ENCODE results near the gene SPATA6. TPM values are rescaled to one million over a fixed set of nuclear protein-coding genes. Genes with fewer than 3 reads are reported as not detected.
"Not testable (repeated sequence)": the region's sequence is repeated elsewhere in the genome, so short reads cannot be mapped to it uniquely, and the experiment has no call there.

The SPATA6 gene
- total RNA-seq, 1 donor from 2014 or later, result 7.5 TPM

- DNase-seq (ENCODE audit: low spot score) (no peak), ATAC-seq (no peak)
Measured at GRCh38 chr1:48371598-48371997, 100.4 kb downstream of the SPATA6 start.

- ATAC-seq (no peak), DNase-seq (ENCODE audit: low spot score) (no peak)
Measured at GRCh38 chr1:48362901-48363300, 109.1 kb downstream of the SPATA6 start.

- no peak for ATAC-seq
- no peak for DNase-seq (ENCODE audit: low spot score)
Measured at GRCh38 chr1:48356901-48357300, 115.1 kb downstream of the SPATA6 start.

- ATAC-seq, result no peak
- no peak for DNase-seq (ENCODE audit: low spot score)
Measured at GRCh38 chr1:48344373-48344772, 127.6 kb downstream of the SPATA6 start.

- ATAC-seq, result no peak
Measured at GRCh38 chr1:48341221-48341620, 130.8 kb downstream of the SPATA6 start.

GRCh38 chr1:48338257-48338656 is 133.7 kb downstream of the SPATA6 start:
- ATAC-seq (no peak), DNase-seq (ENCODE audit: low spot score) (no peak)

More at GRCh38 chr1:48341221-48341620, 130.8 kb downstream of the SPATA6 start:
- DNase-seq (ENCODE audit: low spot score), result no peak

- ATAC-seq (no peak), DNase-seq (ENCODE audit: low spot score) (no peak)
Measured at GRCh38 chr1:48333316-48333715, 138.7 kb downstream of the SPATA6 start.

- DNase-seq (ENCODE audit: low spot score) (no peak), ATAC-seq (no peak)
Measured at GRCh38 chr1:48332115-48332514, 139.9 kb downstream of the SPATA6 start.

GRCh38 chr1:48329905-48330304 is 142.1 kb downstream of the SPATA6 start:
- DNase-seq (ENCODE audit: low spot score) (no peak), ATAC-seq (no peak)

- ATAC-seq (no peak), DNase-seq (ENCODE audit: low spot score) (no peak)
Measured at GRCh38 chr1:48329486-48329885, 142.5 kb downstream of the SPATA6 start.

- not testable (repeated sequence) for DNase-seq (ENCODE audit: low spot score); ATAC-seq
Measured at GRCh38 chr1:48311829-48312228, 160.2 kb downstream of the SPATA6 start.

- no peak for DNase-seq (ENCODE audit: low spot score)
Measured at GRCh38 chr1:48309564-48310082, 162.4 kb downstream of the SPATA6 start.

GRCh38 chr1:48302652-48303051 is 169.4 kb downstream of the SPATA6 start:
- ATAC-seq (no peak), DNase-seq (ENCODE audit: low spot score) (no peak)

More at GRCh38 chr1:48309564-48310082, 162.4 kb downstream of the SPATA6 start:
- ATAC-seq, result no peak

GRCh38 chr1:48294656-48295055 is 177.3 kb downstream of the SPATA6 start:
- DNase-seq (ENCODE audit: low spot score) (no peak), ATAC-seq (no peak)

- ATAC-seq; DNase-seq (ENCODE audit: low spot score): not testable (repeated sequence)
Measured at GRCh38 chr1:48294094-48294493, 177.9 kb downstream of the SPATA6 start.

- ATAC-seq (no peak), DNase-seq (ENCODE audit: low spot score) (no peak)
Measured at GRCh38 chr1:48292706-48293105, 179.3 kb downstream of the SPATA6 start.

GRCh38 chr1:48291421-48291820 is 180.6 kb downstream of the SPATA6 start:
- ATAC-seq (no peak), DNase-seq (ENCODE audit: low spot score) (no peak)

- no peak for ATAC-seq
- DNase-seq (ENCODE audit: low spot score), result no peak
Measured at GRCh38 chr1:48285525-48285924, 186.5 kb downstream of the SPATA6 start.

GRCh38 chr1:48284696-48285420 is 187.1 kb downstream of the SPATA6 start:
- not testable (repeated sequence) for DNase-seq (ENCODE audit: low spot score)

GRCh38 chr1:48282329-48282728 is 189.7 kb downstream of the SPATA6 start:
- DNase-seq (ENCODE audit: low spot score); ATAC-seq: not testable (repeated sequence)

More at GRCh38 chr1:48284696-48285420, 187.1 kb downstream of the SPATA6 start:
- not testable (repeated sequence) for ATAC-seq

GRCh38 chr1:48277437-48277836 is 194.6 kb downstream of the SPATA6 start:
- not testable (repeated sequence) for ATAC-seq; DNase-seq (ENCODE audit: low spot score)

- no peak for DNase-seq (ENCODE audit: low spot score)
- no peak for ATAC-seq
Measured at GRCh38 chr1:48266576-48266975, 205.4 kb downstream of the SPATA6 start.

All from left lobe of liver (tissue), 2 donors.